CD4-positive, alpha-beta T cell treated with Interleukin-10 for 1 hour (primary cell): ENCODE data around the gene TNFAIP6.
"Not testable (repeated sequence)": the region's sequence is repeated elsewhere in the genome, so short reads cannot be mapped to it uniquely, and the experiment has no call there.

Source experiments
- DNase-seq: peaks from one replicate; pipeline ENCODE4 v3.0.0-alpha.2; 2020

TNFAIP6 gene

GRCh38 chr2:151361674-151362370 lies 4.4 kb downstream of the TNFAIP6 start:
- DNase-seq: no peak

GRCh38 chr2:151363709-151364108 lies 6.3 kb downstream of the TNFAIP6 start:
- peak; percentile 3 for DNase-seq

- DNase-seq: no peak
These were observed 10.2 kb downstream of the TNFAIP6 start for GRCh38 chr2:151367571-151367970.

- DNase-seq: no peak
These were observed 17.0 kb downstream of the TNFAIP6 start for GRCh38 chr2:151374436-151374835.

DNA sequence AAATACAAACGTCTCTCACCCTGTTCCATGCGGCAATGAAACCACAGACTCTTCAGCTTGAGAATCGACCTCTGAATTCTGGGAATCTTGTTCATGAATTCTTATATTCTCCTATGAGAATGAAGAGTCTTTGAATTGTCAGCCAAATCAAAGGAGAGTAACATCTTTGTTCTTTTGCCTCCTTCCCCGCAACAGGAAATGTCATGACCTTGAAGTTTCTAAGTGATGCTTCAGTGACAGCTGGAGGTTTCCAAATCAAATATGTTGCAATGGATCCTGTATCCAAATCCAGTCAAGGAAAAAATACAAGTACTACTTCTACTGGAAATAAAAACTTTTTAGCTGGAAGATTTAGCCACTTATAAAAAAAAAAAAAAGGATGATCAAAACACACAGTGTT lies 21.8 kb downstream of the TNFAIP6 start:
- DNase-seq: no peak

DNA sequence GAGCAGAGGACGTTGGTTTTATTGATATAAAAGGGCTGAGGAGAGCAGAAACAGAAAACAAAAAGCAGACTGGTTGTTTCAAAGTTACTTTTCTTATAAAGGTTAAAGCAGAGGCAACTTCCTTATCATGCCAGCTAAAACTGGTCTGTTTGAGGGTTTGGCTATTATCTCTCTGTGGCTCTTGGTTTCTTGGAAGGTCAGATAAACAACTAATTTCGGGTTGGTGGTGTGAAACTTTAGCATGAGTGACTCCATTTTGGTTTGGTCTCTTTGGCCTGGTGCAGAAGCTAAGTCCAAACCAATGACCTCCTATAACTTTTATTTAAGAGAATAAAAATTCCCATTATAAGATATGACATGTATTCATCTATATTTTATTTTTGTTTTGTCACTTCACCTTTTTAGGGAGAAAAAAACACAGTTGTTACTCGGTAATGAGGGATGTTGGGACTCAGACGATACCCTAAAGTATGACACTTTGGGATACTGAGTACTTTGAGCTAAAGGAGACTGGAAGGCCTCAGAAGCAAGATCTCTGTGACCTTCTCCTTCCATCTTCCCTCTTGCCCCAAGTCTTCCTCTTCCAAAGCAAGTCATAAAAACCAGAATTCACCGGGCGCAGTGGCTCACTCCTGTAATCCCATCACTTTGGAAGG lies 23.3 kb downstream of the TNFAIP6 start:
- DNase-seq: no peak

DNA sequence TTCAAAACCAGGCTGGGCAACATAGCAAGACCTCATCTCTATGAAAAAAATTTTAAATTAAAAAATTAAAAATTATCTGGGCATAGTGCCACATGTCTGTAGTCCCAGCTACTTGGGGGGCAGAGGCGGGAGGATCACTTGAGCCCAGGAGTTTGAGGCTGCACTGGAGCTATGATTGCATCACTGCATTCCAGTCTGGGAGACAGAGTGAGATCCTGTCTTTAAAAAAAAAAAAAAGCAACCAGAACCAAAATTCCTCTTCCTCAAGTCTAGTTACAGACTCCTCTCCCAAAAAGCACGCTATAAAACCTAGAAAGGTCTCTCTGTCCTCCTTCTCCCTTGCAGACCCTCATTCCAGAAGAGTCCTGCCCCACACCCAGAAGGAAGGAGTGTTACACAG lies 23.9 kb downstream of the TNFAIP6 start:
- no peak for DNase-seq

- DNase-seq: no peak
These were observed 30.6 kb downstream of the TNFAIP6 start for GRCh38 chr2:151388011-151388410.

- DNase-seq: no peak
These were observed 34.0 kb downstream of the TNFAIP6 start for GRCh38 chr2:151391436-151391835.

DNA sequence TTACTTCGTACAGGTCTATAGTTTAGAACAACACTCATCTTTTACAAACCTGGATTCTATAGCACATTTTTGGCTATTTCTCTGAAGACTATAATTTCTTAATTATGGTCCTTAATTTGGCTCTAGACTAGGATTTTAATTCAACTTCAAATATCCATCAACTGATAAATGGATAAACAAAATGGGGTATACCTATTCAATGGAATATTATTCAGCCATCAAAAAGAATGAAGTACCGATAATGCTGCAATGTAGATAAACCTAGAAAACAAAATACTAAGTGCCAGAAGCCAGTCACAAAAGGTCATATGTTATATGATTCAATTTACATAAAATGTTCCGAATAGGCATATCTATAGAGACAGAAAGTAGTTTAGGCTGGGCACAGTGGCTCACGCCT lies 37.1 kb downstream of the TNFAIP6 start:
- DNase-seq: no peak

DNA sequence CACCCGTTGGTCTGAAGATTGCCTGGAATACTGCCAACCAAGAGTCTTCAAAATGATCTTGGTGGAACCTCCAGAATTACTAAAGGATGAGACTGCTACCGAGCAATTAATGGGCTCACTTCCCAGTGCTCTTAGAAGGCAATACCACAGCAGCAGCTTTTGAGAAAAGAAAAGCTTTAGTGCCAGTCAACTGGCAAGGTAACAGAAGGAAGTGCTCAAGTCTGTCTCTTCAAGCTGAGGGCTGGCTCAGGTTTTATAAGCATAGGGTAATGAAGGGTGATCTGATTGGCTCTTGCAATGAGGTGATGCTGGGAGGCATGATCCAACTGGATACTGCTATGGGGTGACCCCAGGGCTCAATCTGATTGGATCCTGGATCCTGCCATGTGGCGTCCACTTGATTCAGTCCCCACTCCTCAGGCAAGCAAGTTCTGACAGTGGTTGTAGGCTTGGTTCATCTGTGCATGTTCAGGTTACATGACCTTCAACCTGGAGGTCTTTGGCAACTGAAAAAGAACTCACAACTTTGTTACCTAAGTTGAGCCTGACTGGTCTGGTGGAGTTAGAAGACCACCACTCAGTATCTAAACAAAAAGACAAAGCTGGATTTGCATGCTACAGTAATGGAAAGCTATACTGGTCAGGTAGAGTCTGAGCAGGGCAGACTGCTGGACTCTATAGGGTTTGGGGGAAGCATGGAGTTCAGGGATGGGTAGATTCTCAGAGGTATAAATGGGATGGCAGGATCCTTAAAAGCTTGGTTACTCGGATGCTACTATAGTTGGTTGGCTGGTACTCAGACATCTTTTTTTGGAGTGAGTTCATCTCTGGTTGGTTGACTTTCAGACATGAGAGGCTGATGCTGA lies 38.4 kb downstream of the TNFAIP6 start:
- no peak for DNase-seq

DNA sequence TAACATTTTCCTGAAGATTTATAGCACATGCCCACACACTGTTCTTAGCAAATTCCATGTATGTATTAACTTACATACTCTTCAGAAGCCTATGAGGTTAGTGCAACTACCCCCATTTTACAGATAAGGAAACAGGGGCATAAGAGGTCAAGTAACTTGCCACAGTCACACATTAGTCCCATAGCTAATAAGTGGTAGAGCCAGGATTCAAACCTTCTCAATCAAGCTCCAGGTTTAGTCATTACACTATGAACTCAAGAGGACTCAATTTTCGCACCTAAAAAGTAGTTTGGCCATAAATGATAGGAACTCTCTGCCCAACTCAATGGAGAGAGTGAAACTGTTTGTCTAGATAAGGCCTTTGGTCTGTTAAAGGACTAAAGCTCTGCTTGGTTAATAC lies 42.6 kb downstream of the TNFAIP6 start:
- no peak for DNase-seq

DNA sequence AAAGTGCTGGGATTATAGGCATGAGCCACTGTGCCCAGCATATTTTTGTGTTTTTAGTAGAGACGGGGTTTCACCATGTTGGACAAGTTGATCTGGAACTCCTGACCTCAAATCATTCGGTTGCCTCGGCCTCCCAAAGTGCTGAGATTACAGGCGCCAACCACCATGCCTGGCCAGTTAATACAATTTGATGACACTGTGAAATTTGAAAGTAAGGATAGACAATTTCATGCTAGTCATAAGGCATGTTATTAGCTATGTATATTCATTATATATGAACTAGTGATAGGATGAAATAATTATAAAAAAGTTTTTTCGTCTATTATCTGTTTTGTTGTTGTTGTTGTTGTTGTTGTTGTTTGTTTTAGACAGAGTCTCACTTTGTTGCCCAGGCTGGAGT lies 43.8 kb downstream of the TNFAIP6 start:
- DNase-seq: no peak

DNA sequence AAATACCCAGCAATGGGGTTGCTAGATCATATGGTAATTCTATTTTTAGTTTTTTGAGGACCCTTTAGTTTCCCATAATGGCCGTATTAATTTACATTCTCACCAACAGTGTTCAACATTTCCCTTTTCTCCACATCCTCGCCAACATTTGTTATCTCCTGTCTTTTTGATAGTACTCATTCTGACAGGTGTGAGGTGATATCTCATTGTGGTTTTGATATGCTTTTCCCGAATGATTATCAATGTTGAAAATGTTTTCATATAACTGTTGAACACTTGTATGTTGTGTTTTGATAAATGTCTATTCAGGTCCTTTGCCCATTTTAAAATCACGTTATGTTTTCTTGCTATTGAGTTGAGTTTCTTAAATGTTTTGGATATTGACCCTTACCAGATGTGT lies 46.5 kb downstream of the TNFAIP6 start:
- no peak for DNase-seq

GRCh38 chr2:151405376-151405775 lies 48.0 kb downstream of the TNFAIP6 start:
- no peak for DNase-seq

DNA sequence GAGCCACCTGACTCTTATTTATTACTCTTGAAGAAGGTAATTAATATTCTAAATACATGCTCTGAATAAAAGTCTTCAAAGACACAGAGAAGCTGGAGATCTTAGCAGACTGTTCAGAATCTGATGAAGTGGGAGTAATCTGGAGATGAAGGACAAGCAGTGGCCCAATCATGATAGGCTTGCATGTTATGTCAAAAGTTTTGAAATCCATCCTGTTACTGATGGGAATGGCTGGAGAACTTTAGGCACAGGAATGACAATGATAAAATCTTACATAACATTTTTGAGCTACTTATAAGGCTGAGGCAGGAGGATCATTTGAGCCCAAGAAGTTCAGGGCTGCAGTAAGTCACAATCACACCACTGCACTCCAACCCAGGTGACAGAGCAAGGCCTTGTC lies 49.9 kb downstream of the TNFAIP6 start:
- DNase-seq: no peak

DNA sequence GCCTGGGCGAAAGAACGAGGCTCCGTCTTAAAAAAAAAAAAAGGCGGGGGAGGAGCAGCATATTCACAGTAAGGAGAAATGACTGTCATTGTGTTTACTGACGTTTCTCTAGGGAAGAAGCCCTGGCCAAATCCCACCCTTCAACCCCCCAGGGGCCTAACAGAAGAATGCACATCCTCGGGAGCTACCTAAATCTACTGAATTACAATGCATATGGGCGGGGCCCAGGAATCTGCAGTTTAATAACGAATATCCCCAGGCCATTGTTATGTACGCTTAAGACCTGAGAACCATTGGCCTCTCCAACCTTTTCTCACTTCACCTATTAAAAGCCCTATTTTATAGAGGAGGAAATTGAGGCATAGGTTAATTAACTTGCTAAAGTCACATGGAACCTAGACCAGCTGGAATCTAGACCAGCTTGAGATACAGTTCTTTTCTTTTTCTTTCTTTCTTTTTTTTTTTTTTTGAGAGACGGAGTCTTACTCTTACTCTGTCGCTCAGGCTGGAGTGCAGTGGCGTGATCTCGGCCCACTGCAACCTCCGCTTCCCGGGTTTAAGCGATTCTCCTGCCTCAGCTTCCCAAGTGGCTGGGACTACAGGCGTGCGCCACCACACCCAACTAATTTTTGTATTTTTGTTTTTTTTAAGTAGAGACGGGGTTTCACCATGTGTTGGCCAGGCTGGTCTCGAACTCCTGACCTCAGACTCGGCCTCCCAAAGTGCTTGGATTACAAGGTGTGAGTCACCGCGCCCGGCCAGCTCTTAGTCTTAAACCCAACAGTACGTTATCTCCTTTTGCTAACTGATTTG lies 51.6 kb downstream of the TNFAIP6 start:
- DNase-seq: no peak

GRCh38 chr2:151409601-151410484 lies 52.5 kb downstream of the TNFAIP6 start, which contains the start of gene RIF1:
Gene RIF1 (plus strand): TSS chr2:151409902. CDS start chr2:151410424, 522 bp downstream.
- DNase-seq: peak; percentile 77

DNA sequence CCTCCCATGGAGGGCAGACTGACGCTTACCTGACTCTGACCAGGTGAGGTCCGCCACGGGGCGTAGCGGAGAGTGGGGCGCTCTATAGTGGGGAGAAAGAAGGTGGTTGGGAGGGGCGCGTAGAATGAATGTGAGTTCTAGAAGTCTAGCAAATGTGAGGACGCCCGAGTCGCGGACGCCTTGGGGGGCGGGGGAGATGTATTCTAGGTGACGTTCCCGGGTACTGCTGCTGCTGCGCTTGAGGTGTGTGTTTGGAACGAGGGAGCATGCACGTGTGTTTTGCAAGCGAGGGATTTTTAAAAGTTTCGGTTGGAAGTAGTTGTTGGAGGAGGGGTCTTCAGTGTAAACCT lies 53.1 kb downstream of the TNFAIP6 start:
- DNase-seq: peak; percentile 42

DNA sequence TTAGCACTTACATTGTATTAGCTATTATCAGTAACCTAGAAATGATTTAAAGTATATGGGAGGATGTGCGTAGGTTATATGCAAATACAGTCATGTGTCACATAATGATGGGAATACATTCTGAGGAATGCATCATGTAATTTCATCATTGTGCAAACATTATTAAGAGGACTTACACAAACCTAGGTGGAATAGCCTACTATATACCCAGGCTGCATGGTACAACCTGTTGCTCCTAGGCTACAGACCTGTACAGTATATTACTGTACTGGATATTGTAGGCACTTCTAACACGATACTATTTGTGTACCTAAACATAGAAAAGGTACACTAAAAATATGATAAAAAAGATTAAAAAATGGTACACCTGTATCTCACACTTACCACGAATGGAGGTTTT lies 60.3 kb downstream of the TNFAIP6 start:
- DNase-seq: no peak

- not testable (repeated sequence) for DNase-seq
These were observed 64.3 kb downstream of the TNFAIP6 start for GRCh38 chr2:151421681-151422080.

DNA sequence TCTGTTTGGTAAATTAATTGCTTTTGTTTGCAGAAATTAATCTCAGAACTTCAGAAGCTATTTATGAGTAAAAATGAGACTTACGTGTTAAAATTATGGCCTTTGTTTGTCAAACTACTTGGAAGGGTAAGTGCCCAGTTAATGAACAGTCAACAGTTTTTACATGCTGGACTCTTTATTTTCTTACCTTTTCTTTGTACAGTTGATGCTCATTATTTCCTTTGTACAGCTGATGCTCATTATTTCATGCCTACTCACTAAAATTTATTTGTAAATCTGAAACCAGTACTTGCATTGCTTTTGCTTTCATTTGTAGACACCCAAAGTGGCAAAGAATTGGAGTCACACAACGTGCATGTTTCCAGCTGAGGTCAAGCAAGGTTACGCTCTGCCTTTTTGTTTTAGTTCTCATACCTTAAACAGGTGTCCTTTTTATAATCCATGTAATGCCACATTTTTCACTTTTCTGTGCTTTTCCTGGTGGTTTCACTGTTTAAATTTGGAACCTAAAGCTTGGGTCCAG lies 65.6 kb downstream of the TNFAIP6 start:
- DNase-seq: no peak
